ENCODE data around the gene CALM3. TPM values are rescaled to one million over a fixed set of nuclear protein-coding genes. Genes with fewer than 3 reads are reported as not detected.

CALM3 gene
- total and polyA plus RNA-seq, 7 donors = 127 to 375 (median 183) TPM

GRCh38 chr19:46603195-46603637 lies 2.1 kb downstream of the CALM3 start:
- 8 to 33% methylated on average over 2 of the region's 2 CpGs for WGBS, 2 donors
- peaks cover 0 to 2% (median 0%) of the 10 kb centered on the region in 4 donors for H3K9me3 ChIP-seq
- intact Hi-C loops (cut with DNase I) = loop anchor here (10.0 kb wide), 1 partner anchor 252 kb away; the partner anchor contains the start of gene AP2S1
- no peaks in the 10 kb centered on the region for H3K27me3 ChIP-seq
- H3K4me1 ChIP-seq = peaks cover 0 to 49% (median 44%) of the 10 kb centered on the region in 4 donors
- peaks cover 7 to 26% (median 24%) of the 10 kb centered on the region in 4 donors for H3K36me3 ChIP-seq
- H3K4me3 ChIP-seq = peak overlapping the region; percentile 73 to 97 (median 91)
- peak overlapping the region; percentile 93 to 95 (median 94) for H3K27ac ChIP-seq
- DNase-seq = no peak
- TF ChIP-seq, protein P1, sequence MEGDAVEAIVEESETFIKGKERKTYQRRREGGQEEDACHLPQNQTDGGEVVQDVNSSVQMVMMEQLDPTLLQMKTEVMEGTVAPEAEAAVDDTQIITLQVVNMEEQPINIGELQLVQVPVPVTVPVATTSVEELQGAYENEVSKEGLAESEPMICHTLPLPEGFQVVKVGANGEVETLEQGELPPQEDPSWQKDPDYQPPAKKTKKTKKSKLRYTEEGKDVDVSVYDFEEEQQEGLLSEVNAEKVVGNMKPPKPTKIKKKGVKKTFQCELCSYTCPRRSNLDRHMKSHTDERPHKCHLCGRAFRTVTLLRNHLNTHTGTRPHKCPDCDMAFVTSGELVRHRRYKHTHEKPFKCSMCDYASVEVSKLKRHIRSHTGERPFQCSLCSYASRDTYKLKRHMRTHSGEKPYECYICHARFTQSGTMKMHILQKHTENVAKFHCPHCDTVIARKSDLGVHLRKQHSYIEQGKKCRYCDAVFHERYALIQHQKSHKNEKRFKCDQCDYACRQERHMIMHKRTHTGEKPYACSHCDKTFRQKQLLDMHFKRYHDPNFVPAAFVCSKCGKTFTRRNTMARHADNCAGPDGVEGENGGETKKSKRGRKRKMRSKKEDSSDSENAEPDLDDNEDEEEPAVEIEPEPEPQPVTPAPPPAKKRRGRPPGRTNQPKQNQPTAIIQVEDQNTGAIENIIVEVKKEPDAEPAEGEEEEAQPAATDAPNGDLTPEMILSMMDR (IDR thresholded peaks at IDR 0.05) = no peak
- no peak for TF ChIP-seq POLR2A (IDR thresholded peaks at IDR 0.05)
- no peak for TF ChIP-seq POLR2AphosphoS5 (IDR thresholded peaks at IDR 0.05)
- no peak for TF ChIP-seq EP300 (IDR thresholded peaks at IDR 0.05)

DNA sequence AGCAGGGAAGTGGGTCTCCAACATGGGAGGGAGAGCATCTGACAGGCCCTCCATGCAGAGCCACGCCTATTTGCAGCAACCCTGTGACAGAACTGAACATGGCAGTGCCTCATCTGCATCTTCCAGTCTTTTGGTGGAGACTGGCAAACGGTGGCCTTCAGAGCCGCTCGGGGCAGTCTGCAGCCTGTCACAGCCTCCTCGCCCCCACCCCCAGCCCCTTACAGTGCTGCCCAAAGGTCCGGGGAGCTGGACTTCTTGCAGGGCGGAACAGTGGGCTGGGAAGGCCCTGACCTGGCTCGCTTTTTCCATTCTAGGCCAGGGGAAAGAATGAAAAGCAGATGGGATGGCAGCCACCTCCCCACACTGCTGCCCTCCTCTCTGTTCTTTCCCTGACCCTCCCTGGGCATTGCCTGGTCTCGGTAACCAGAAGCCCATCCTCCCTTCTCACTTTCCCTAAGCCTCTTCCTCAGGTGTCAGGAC lies 2.7 kb downstream of the CALM3 start:
- Histone ChIP-seq H3K9me3 (no peaks in the 10 kb centered on the region), H3K4me3 (no peak overlapping the region), H3K4me1 (peaks cover 0 to 49% (median 44%) of the 10 kb centered on the region in 4 donors), H3K27me3 (no peaks in the 10 kb centered on the region), H3K36me3 (peaks cover 13 to 32% (median 30%) of the 10 kb centered on the region in 4 donors), H3K27ac (peak overlapping the region; percentile 93 to 95 (median 94))
- intact Hi-C loops (cut with DNase I) = loop anchor here (10.0 kb wide), 1 partner anchor 251 kb away; the partner anchor contains the start of gene AP2S1
- 67 to 69% methylated on average over 9 of the region's 9 CpGs for WGBS, 2 donors
- TF ChIP-seq EP300 (IDR thresholded peaks at IDR 0.05) (no peak), POLR2AphosphoS5 (IDR thresholded peaks at IDR 0.05) (no peak), POLR2A (IDR thresholded peaks at IDR 0.05) (no peak)
- TF ChIP-seq, protein P1 (IDR thresholded peaks at IDR 0.05) = no peak
- peak; percentile 55 for DNase-seq

- no peaks in the 10 kb centered on the region for H3K27me3 ChIP-seq
- H3K36me3 ChIP-seq = peaks cover 24 to 43% (median 41%) of the 10 kb centered on the region in 4 donors
- peaks cover 0 to 47% (median 44%) of the 10 kb centered on the region in 4 donors for H3K4me1 ChIP-seq
- peak overlapping the region in 1 of 4 donors; percentile 5 for H3K4me3 ChIP-seq
- DNase-seq = peak; percentile 66
- intact Hi-C loops (cut with DNase I) = loop anchor here (10.0 kb wide), 1 partner anchor 250 kb away; the partner anchor contains the start of gene AP2S1
- 83 to 85% methylated on average over 13 of the region's 13 CpGs for WGBS, 2 donors
- H3K27ac ChIP-seq = peak overlapping the region in 3 of 4 donors; percentile 61 to 95 (median 95)
- H3K9me3 ChIP-seq = no peaks in the 10 kb centered on the region
- TF ChIP-seq EP300 (IDR thresholded peaks at IDR 0.05) = no peak
- TF ChIP-seq, protein P1 (IDR thresholded peaks at IDR 0.05) = no peak
- no peak for TF ChIP-seq POLR2A (IDR thresholded peaks at IDR 0.05)
- no peak for TF ChIP-seq POLR2AphosphoS5 (IDR thresholded peaks at IDR 0.05)
These were observed 3.7 kb downstream of the CALM3 start for GRCh38 chr19:46604781-46605355.

- H3K27me3 ChIP-seq = no peaks in the 10 kb centered on the region
- peaks cover 0 to 42% (median 42%) of the 10 kb centered on the region in 4 donors for H3K4me1 ChIP-seq
- H3K4me3 ChIP-seq = peak overlapping the region in 1 of 4 donors; percentile 5
- H3K27ac ChIP-seq = peak overlapping the region in 3 of 4 donors; percentile 61 to 95 (median 95)
- DNase-seq = peak; percentile 54
- H3K36me3 ChIP-seq = peaks cover 26 to 48% (median 45%) of the 10 kb centered on the region in 4 donors
- H3K9me3 ChIP-seq = no peaks in the 10 kb centered on the region
- TF ChIP-seq POLR2A (IDR thresholded peaks at IDR 0.05) (no peak), EP300 (IDR thresholded peaks at IDR 0.05) (no peak), POLR2AphosphoS5 (IDR thresholded peaks at IDR 0.05) (no peak)
- TF ChIP-seq, protein P1 (IDR thresholded peaks at IDR 0.05) = no peak
- 86 to 91% methylated on average over 16 of the region's 16 CpGs for WGBS, 2 donors
- intact Hi-C loops (cut with DNase I) = loop anchor here (10.0 kb wide), 1 partner anchor 249 kb away; the partner anchor contains the start of gene AP2S1
These were observed 4.3 kb downstream of the CALM3 start for GRCh38 chr19:46605356-46605821.

Measured in sigmoid colon (tissue), 7 donors.